Right kidney (tissue), 9 donors: ENCODE results near the gene EIPR1.

ENCODE experiments used
- DNase-seq: peaks from one replicate; pipeline ENCODE4 v3.0.0-alpha.2; 2016
- long read RNA-seq, 8 donors: transcript quantifications; one replicate each; lab custom pipeline, GENCODE V29; 2026

Gene EIPR1
- long read RNA-seq, donor 1, transcript EIPR1-201 (9 exons, 1,766 nt): major isoform, 15 of 17 reads
- long read RNA-seq, donor 1, partial matches to known transcripts: 0 of 17 reads
- long read RNA-seq, donor 1, other reads (novel, unspliced or antisense): 0 of 17 reads
- long read RNA-seq, donor 2, partial matches to known transcripts: 0 of 5 reads
- long read RNA-seq, donor 2, other reads (novel, unspliced or antisense): 0 of 5 reads
- long read RNA-seq, donor 3, partial matches to known transcripts: 0 of 1 reads
- long read RNA-seq, donor 3, other reads (novel, unspliced or antisense): 0 of 1 reads
- long read RNA-seq, donor 4, transcript EIPR1-201 (9 exons, 1,766 nt): major isoform, 11 of 11 reads
- long read RNA-seq, donor 4, partial matches to known transcripts: 0 of 11 reads
- long read RNA-seq, donor 4, other reads (novel, unspliced or antisense): 0 of 11 reads
- long read RNA-seq, donor 5, transcript EIPR1-201 (9 exons, 1,766 nt): major isoform, 8 of 9 reads
- long read RNA-seq, donor 5, partial matches to known transcripts: 0 of 9 reads
- long read RNA-seq, donor 5, other reads (novel, unspliced or antisense): 0 of 9 reads
- long read RNA-seq, donor 6, partial matches to known transcripts: 0 of 6 reads
- long read RNA-seq, donor 6, other reads (novel, unspliced or antisense): 0 of 6 reads
- long read RNA-seq, donor 7, transcript EIPR1-201 (9 exons, 1,766 nt): major isoform, 11 of 12 reads
- long read RNA-seq, donor 7, partial matches to known transcripts: 0 of 12 reads
- long read RNA-seq, donor 7, other reads (novel, unspliced or antisense): 0 of 12 reads
- long read RNA-seq, donor 8, transcript EIPR1-201 (9 exons, 1,766 nt): major isoform, 5 of 5 reads
- long read RNA-seq, donor 8, partial matches to known transcripts: 0 of 5 reads
- long read RNA-seq, donor 8, other reads (novel, unspliced or antisense): 0 of 5 reads

DNA sequence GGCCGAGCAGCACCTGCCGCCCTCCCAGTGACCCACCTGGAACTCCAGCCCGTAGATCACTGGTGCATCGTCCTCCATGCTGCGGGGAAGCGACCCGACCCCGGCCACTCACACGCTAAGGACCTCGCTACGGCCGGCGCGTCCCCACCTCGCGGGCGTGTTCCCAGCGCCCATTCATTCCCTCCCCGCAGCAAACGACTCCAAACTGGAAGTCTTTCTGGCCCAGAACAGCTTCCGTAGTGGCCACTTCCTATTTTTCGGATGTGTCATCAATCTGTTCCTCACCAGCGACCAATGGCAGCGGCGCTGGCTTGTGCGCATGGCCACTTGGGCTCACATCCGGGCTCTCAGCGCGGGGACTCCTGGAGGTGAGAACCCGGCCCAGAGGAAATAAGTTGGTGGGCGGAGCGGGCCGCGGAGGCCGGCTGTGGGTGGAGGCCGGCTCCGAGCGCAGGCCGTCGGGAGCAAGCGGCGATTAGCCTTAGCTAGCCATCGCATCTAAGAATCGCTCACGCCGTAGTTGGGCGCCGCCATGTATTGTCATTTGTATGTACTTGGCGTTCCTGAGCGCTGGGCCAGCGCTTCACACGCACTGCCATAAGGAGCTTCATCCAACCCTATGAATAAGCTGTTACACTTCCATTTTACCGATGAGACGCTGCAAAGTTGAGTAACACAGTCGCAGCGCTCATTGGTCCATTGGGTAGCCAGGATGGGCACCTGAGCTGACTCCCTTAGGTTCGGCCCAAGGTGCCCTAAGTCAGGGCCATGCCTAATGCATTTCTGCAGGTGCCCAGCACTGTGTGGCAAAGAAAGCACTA is at the start of gene EIPR1:
TSS of gene EIPR1 (minus strand) at position 207 of the 821 bp plus-strand sequence. CDS start at position 78, 129 bp downstream.
- DNase-seq: peak; percentile 94

DNA sequence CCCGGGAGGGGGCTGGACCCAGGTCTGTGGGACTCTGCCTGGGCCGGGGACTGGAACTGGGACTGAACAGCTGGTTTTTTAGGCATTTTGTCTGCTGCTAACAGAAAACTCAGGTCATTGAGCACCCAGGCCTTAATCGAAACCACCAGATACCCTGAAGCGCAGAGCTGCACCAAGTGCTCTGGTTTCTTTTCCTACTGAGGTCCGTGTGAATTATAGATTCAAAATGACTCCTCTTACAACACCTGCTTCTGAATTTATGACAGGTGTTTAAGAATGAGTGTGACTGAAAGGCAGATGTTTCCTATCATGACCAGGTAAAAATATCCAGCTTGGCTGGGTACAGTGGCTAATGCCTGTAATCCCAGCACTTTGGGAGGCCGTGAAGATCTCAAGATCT is 49.7 kb upstream of the EIPR1 start:
- no peak for DNase-seq

DNA sequence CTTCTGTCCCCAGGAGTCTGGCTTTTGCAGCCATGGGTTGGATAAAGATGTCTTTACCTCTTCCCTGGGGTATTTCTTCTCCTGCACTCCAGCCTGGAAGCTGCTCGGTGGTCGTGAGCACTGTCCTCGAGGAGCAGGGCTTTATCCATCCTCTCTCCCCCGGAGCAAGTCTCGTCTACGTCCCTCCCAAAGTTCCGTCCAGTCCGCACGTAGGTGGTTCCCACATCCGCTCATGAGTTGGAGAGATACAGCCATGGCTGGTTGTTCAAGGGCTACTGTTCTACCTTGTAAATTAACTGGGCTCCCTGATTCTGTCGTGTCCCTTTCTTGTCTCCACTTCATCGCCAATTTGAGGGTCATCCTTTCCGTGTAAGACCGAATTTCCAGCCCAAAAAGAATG is 49.0 kb upstream of the EIPR1 start:
- no peak for DNase-seq

DNA sequence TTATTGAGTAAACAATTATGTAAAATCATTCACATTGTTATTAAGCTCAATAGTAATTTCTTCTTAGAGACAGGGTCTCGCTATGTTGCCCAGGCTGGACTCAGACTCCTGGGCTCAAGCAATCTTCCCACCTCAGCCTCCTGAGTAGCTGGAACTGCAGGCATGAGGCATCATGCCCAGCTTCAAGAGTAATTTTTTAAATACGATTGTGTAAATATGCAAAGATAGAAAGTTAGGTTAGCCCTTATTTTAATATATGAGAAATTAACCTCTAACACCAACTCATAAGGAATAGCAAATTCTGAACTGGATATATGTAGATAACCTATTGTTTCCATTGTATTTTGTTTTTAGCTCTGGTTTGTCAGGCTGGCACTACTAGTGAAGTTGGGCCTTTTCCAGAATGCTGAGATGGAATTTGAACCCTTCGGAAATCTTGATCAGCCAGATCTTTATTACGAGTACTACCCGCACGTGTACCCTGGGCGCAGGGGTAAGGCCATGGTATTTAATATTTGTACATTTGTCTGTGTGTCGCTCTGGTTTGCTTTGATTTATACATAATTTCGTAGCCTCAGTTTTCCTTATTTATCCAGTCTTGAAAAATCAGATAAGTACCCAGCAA is 46.7 kb upstream of the EIPR1 start:
- DNase-seq: no peak

DNA sequence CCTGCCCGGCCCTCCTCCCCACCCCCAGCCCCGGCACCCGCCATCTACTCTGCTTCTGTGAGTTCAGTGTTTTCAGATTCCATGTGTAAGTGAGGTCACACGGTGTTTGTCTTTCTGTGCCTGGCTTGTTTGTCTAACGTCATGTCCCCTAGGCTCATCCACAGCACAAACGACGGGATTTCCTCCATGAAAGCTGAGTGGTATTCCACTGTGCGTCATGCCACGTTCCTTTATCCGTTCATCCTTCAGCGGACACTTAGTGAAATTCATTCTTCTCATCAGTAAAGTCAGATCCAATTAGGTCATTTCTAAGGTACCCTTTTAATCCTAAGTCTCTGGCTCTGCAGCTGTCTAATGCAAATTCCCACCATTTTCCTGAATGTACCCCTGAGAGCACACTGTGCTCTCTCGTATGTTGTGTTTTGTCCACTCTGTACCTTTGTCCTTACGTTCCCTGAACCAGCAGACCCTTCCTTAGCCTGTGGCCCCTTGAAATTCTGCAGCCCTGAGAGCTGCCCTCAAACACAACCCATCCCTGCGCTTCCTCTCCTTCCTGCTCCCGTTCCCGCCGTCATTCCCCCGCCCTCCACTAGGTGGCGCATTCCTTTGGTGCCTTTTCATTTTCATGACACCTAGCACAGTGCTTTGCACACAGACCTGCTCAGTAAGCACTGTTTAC is 46.0 kb upstream of the EIPR1 start:
- peak; percentile 37 for DNase-seq

GRCh38 chr2:3422161-3422779 is 44.7 kb upstream of the EIPR1 start:
- DNase-seq: no peak

- no peak for DNase-seq
These were observed 44.0 kb upstream of the EIPR1 start for GRCh38 chr2:3421580-3421979.

GRCh38 chr2:3420769-3421397 is 43.3 kb upstream of the EIPR1 start:
- DNase-seq: no peak

- no peak for DNase-seq
These were observed 42.6 kb upstream of the EIPR1 start for GRCh38 chr2:3420076-3420768.

DNA sequence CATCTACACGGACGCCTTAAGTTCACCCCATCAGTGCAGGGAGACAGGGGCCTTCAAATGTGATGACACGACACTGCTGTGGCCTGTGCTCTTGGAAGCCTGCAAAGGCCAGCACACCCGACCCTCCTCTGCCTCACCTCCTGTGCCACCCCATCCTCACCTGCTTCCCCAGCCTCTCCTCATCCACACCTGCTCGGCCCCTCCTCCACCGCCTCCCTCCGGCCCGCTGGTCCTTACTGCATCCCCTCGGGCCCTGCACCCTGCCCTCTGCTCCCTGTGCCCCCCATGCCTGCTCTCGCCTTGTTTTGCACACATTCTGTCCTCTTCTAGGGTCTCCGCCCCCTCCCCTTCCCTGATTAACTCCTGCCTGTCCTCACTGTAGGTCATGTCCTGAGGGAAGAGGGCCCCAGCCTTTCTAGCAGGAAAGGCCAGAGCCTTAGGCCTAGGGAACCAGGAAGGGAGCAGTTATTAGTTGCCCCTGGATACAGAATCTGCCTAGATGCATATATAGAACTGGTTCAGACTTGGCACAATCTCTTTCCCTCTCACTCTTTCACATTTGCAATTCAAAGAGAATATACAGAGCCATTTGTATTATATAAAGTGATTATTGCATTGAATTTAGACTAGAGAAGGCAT is 41.3 kb upstream of the EIPR1 start:
- no peak for DNase-seq

GRCh38 chr2:3414133-3414860 is 36.7 kb upstream of the EIPR1 start:
- DNase-seq: no peak

- DNase-seq: no peak
These were observed 36.1 kb upstream of the EIPR1 start for GRCh38 chr2:3413697-3414096.

DNA sequence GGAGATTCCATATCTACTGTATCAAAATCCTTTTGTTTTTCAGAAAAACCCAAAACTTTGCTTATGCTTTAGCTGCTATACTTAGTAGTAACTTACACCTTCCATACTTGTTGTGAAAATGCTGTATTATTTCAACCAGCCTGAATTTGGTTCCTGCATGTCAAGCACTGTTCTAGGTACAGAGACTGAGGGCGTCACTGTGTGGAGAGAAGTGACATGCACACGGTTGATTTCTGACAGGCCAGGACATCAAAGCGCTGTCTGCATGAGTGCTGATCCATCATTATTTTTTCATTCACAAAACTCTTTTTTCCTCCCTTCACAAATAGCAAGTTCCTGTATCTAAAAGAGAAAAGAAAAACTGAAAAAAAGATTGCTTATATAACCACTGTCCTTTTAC is 33.5 kb upstream of the EIPR1 start:
- no peak for DNase-seq

DNA sequence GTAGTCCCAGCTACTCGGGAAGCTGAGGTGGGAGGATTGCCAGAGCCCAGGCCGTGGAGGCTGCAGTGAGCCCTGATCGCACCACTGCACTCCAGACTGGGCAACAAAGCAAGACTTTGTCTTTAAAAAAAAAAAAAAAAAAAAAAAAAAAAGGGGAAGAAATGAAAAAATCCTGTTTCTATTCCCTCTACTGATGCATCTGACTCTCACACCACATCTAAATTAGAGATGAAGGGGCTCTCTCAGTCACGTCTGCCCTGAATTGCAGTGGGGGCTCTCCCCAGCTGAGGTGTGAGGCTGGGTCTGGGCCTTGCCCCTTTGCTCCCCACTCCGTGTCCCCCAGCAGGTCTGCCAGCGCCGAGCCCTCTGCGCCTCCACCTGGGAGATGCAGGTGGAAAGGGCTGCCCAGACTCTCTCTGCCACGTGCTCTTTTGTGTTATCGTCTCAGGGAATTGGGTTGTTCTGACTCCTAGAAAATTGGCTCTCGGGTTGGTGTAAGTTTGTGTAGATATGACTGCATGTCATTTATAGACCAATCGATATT is 32.1 kb upstream of the EIPR1 start:
- DNase-seq: no peak

- no peak for DNase-seq
These were observed 31.2 kb upstream of the EIPR1 start for GRCh38 chr2:3408781-3409180.

- no peak for DNase-seq
These were observed 28.9 kb upstream of the EIPR1 start for GRCh38 chr2:3406501-3406900.

DNA sequence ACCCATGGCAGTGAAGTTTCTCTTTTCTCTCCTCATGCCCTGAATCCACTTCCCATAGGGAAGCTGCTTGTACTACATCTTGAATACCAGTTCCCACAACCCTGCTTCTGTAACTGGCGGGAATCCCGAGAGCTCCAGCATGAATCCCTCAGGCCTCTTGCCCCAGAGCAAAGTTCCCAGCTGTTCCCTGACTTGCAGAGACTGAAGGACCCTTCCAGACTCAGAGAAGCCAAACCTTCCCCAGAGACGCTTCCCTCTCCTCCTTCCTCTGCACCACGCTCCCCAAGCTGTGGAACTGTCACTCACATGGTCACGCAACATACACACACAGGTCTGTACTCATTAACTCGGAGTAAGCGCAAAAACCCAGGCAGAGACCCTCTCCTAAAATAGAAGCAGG is 28.3 kb upstream of the EIPR1 start:
- no peak for DNase-seq

DNA sequence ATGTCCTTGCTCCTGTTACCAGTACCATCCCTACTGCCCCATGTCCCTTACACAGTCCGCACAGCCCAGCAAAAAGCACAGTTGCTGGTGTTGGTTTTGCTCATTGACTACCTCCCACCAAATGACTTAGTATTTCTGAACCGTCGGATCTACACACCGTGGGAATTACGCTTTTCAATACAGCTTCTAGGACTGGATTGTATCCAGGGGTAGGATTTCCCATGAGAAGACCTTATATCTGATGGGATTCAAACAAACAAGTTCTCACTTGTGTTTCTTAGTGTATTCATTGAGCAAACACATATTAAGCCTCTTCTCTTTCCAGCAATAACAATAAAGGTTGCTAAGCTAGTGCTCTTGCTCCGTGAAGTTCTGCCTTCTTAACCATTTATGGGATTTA is 27.7 kb upstream of the EIPR1 start:
- DNase-seq: no peak
